B cell (primary cell): ENCODE data around the gene SRC. TPM values are rescaled to one million over a fixed set of nuclear protein-coding genes. Genes with fewer than 3 reads are reported as not detected.

Experiments used
- ATAC-seq: fragments of 200-7000 bp; cut with Tn5 transposase; one replicate; pipeline ENCODE4 v1.10.0; 2021; ENCODE audit warnings: low read depth, mild to moderate bottlenecking, moderate number of reproducible peaks, moderate library complexity
- CTCF ChIA-PET: fragments of 350-600 bp; sonication (Branson Sonifier 250); formaldehyde crosslinking; loops from one replicate; lab custom pipeline; 2021; ENCODE audit warnings: antibody characterized with exemption, inconsistent platforms; lab: Charles Lee
- POLR2A ChIA-PET: fragments of 350-600 bp; sonication (Branson Sonifier 250); formaldehyde crosslinking; loops from one replicate; lab custom pipeline; 2021; ENCODE audit warnings: antibody characterized with exemption; lab: Charles Lee
- DNase-seq: peaks from one replicate; pipeline ENCODE4 v3.0.0; 2013
- H2AFZ ChIP-seq: 2 replicates; pipeline ENCODE4 v1.6.1; 2012; ENCODE audit warnings: mild to moderate bottlenecking, low read depth, low read length; ENCODE audit not compliant: insufficient read depth, poor library complexity, severe bottlenecking
- H3K27ac ChIP-seq, 2 donors: 1 replicate in 1 of 2; 2 replicates in 1 of 2; pipeline ENCODE4 v1.5.1; 2012 to 2013; ENCODE audit warnings: low read length in 2 of 2, mild to moderate bottlenecking in 2 of 2, moderate library complexity in 1 of 2
- H3K27me3 ChIP-seq, 4 experiments: fragments of 200-600 bp in 1 of 4; sonication (generic) in 1 of 4; replicated peaks in 1 of 4; 1 replicate in 2 of 4; 2 replicates in 2 of 4; pipeline versions ENCODE4 v1.6.1 to v1.7.0; 2013 to 2016; ENCODE audit warnings: low read length in 3 of 4, mild to moderate bottlenecking in 2 of 4, mixed read lengths in 1 of 4, moderate library complexity in 1 of 4; ENCODE audit not compliant: insufficient read depth in 4 of 4, control insufficient read depth in 3 of 4; ENCODE audit errors: control extremely low read depth in 1 of 4
- H3K36me3 ChIP-seq, 2 experiments: replicated peaks in 1 of 2; 1 replicate in 1 of 2; 2 replicates in 1 of 2; pipeline versions ENCODE4 v1.6.1 to v1.7.1; 2013; ENCODE audit warnings: low read length in 1 of 2; ENCODE audit not compliant: insufficient read depth in 2 of 2, control insufficient read depth in 1 of 2; ENCODE audit errors: control extremely low read depth in 1 of 2, extremely low read depth in 1 of 2
- H3K4me1 ChIP-seq, 2 donors: fragments of 200-600 bp in 1 of 2; sonication (generic) in 1 of 2; 1 replicate in 1 of 2; 2 replicates in 1 of 2; pipeline versions ENCODE4 v1.5.1 to v1.6.1; 2013 to 2017; ENCODE audit warnings: low read length in 2 of 2; ENCODE audit not compliant: control insufficient read depth in 2 of 2, insufficient read depth in 2 of 2
- H3K4me2 ChIP-seq: replicated peaks from 2 replicates; pipeline ENCODE3; 2012; ENCODE audit warnings: mild to moderate bottlenecking, low read depth, low read length; ENCODE audit not compliant: poor library complexity, severe bottlenecking
- H3K4me3 ChIP-seq, 5 experiments: fragments of 200-600 bp in 1 of 5; sonication (generic) in 1 of 5; 1 replicate in 3 of 5; 2 replicates in 2 of 5; pipeline versions ENCODE4 v1.5.1 to v1.7.0; 2011 to 2016; ENCODE audit warnings: low read length in 4 of 5, mild to moderate bottlenecking in 4 of 5, low read depth in 2 of 5, control low read depth in 1 of 5, moderate library complexity in 1 of 5; ENCODE audit not compliant: insufficient read depth in 1 of 5; ENCODE audit errors: control extremely low read depth in 1 of 5, extremely low read depth in 1 of 5
- H3K79me2 ChIP-seq: fragments of 200-600 bp; sonication (generic); one replicate; pipeline ENCODE4 v1.6.0; 2016; ENCODE audit warnings: low read length; ENCODE audit not compliant: control insufficient read depth, insufficient read depth
- H3K9ac ChIP-seq: fragments of 200-600 bp; sonication (generic); 2 replicates; pipeline ENCODE4 v1.6.1; 2017; ENCODE audit warnings: mild to moderate bottlenecking, low read length, moderate library complexity
- H3K9me3 ChIP-seq, 3 donors: one replicate each; pipeline versions ENCODE4 v1.6.1 to v1.7.1; 2013; ENCODE audit warnings: low read length in 2 of 3; ENCODE audit not compliant: control insufficient read depth in 2 of 3, insufficient read depth in 1 of 3; ENCODE audit errors: control extremely low read depth in 1 of 3
- H4K20me1 ChIP-seq: 2 replicates; pipeline ENCODE4 v1.6.0; 2012; ENCODE audit warnings: mild to moderate bottlenecking, low read length; ENCODE audit not compliant: insufficient read depth, control insufficient read depth, poor library complexity, severe bottlenecking
- H3K27ac Mint-ChIP-seq: one replicate; pipeline ENCODE4 v1.8.0; 2021; ENCODE audit warnings: mixed read lengths
- H3K27me3 Mint-ChIP-seq: one replicate; pipeline ENCODE4 v1.8.0; 2021; ENCODE audit warnings: mixed read lengths
- H3K4me1 Mint-ChIP-seq: one replicate; pipeline ENCODE4 v1.8.0; 2021; ENCODE audit warnings: mixed read lengths
- H3K4me3 Mint-ChIP-seq: one replicate; pipeline ENCODE4 v1.8.0; 2021; ENCODE audit warnings: mixed read lengths
- H3K9me3 Mint-ChIP-seq: one replicate; pipeline ENCODE4 v1.8.0; 2022; ENCODE audit warnings: mixed read lengths; ENCODE audit not compliant: insufficient read depth
- EZH2 ChIP-seq: IDR thresholded peaks from 2 replicates; pipeline ENCODE4 v1.6.1; 2012; ENCODE audit warnings: borderline replicate concordance, low read depth, mild to moderate bottlenecking, moderate library complexity, low read length; ENCODE audit not compliant: insufficient read depth, poor library complexity, severe bottlenecking
- WGBS: methylation state at CpG from one replicate; pipeline ENCODE4 v1.1.5; 2013; ENCODE audit warnings: missing lambda C conversion rate; ENCODE audit not compliant: insufficient coverage; 5-methylcytosine and 5-hydroxymethylcytosine counted together
- intact Hi-C: fragments of 100-400 bp; cut with micrococcal nuclease; formaldehyde crosslinking; loops from one replicate; pipeline ENCODE4 v1.10.0; 2022
- polyA plus RNA-seq: library from polyadenylated mRNA; depleted of rRNA; stranded (reverse); fragments of >200 nt; gene quantifications from 2 replicates; pipeline ENCODE4 v1.2.3, GENCODE V29; 2012
- total RNA-seq, 2 donors: library from RNA; stranded (reverse); fragments of 120-200 nt in 1 of 2; gene quantifications; 1 replicate in 1 of 2; 2 replicates in 1 of 2; pipeline versions ENCODE4 v1.2.3 to v1.2.4, GENCODE V29; 2013 to 2022
- TF ChIP-seq, protein P1 (sequence below): fragments of 200-600 bp; IDR thresholded peaks from one replicate; pipeline ENCODE4 v1.8.0; 2022; ENCODE audit warnings: antibody characterized with exemption, mild to moderate bottlenecking

SRC gene
- total and polyA plus RNA-seq, 2 donors (not counting 1 experiment from before 2014, with no cell fraction given), result 6.5 to 16.8 TPM

DNA sequence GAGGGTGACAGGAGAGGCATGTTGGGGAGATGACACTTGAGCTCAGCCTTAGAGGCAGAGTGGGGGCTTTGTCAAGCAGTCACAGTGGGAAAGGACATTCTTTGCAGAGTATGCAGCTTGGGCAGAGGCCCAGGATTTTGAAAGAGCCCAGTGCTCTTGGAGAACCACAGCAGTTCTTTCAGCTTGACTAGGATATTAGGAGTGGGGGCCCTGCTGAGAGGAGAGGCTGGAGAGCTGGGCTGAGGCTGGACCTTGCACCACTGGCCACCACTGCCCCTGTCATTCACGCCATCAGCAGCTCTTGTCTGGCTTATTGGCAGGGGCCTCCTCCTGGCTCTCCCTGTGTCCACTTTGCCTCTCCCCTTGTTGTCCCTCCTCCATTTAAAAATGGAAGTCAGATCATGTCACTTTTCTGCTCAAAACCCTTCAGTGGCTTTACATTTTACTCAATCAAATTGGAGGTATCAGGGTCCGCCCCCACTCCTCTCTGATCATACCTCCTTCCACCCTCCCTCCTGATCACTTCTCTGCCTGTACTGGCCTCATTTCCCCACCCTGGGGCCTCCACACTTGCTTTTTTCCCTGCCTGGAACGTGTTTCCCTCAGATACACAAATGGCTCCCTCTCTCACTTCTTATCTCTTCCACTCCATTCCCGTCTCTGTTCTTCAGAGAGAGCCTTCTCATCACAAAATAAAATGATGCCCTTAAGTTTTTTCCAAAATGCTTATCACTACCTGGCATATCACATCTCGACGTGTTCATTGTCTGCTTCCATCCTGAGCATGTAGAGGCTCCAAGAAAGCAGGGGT is 46.0 kb upstream of the SRC start:
- Histone ChIP-seq H3K79me2 (peaks cover 88% of the 10 kb centered on the region), H3K4me2 (no peak overlapping the region), H4K20me1 (peaks cover 34% of the 10 kb centered on the region), H3K9me3 (no peaks in the 10 kb centered on the region), H3K4me3 (no peak overlapping the region), H3K27me3 (no peaks in the 10 kb centered on the region), H2AFZ (no peak overlapping the region), H3K27ac (no peak overlapping the region), H3K36me3 (peaks cover 0 to 57% of the 10 kb centered on the region in 2 experiments), H3K4me1 (peaks cover 7 to 11% of the 10 kb centered on the region in 2 donors), H3K9ac (no peak overlapping the region)
- intact Hi-C loops, result loop anchor here (10.0 kb wide), 1 partner anchor 735 kb away; the partner anchor contains the start of genes RPRD1B and TTI1
- POLR2A ChIA-PET, result no interaction called here
- Mint-ChIP-seq H3K4me1 (peaks cover 25% of the 10 kb centered on the region), H3K27ac (no peak overlapping the region), H3K27me3 (no peaks in the 10 kb centered on the region), H3K9me3 (no peaks in the 10 kb centered on the region), H3K4me3 (no peak overlapping the region)
- CTCF ChIA-PET, result interaction anchor here (0.8 kb wide), 1 partner anchor 23 kb away, joined by 5 read pairs; no protein-coding TSS in a partner anchor
- ATAC-seq (no peak), DNase-seq (no peak)
- TF ChIP-seq EZH2, result no peak
- TF ChIP-seq, protein P1, sequence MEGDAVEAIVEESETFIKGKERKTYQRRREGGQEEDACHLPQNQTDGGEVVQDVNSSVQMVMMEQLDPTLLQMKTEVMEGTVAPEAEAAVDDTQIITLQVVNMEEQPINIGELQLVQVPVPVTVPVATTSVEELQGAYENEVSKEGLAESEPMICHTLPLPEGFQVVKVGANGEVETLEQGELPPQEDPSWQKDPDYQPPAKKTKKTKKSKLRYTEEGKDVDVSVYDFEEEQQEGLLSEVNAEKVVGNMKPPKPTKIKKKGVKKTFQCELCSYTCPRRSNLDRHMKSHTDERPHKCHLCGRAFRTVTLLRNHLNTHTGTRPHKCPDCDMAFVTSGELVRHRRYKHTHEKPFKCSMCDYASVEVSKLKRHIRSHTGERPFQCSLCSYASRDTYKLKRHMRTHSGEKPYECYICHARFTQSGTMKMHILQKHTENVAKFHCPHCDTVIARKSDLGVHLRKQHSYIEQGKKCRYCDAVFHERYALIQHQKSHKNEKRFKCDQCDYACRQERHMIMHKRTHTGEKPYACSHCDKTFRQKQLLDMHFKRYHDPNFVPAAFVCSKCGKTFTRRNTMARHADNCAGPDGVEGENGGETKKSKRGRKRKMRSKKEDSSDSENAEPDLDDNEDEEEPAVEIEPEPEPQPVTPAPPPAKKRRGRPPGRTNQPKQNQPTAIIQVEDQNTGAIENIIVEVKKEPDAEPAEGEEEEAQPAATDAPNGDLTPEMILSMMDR, result no peak
- WGBS, result 97% methylated on average over 4 of the region's 6 CpGs

DNA sequence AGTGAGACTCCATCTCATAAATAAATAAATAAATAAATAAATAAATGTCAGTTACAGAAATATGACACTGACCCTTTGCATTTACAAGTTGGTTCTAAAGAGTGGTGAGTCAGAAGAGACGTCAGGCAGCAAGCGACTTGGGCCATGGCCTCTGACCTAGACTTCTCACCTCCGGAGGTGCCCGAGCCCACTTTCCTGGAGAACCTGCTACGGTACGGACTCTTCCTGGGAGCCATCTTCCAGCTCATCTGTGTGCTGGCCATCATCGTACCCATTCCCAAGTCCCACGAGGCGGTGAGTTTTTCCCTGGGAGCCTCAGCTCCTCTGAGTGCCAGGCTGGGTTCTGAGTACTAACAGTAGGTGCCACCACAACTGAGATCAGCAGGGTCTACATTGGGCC is 44.8 kb upstream of the SRC start:
- H3K9ac ChIP-seq, result no peak overlapping the region
- no peaks in the 10 kb centered on the region for H3K9me3 Mint-ChIP-seq
- H3K79me2 ChIP-seq, result peaks cover 86% of the 10 kb centered on the region
- H3K9me3 ChIP-seq, result no peaks in the 10 kb centered on the region
- 100% methylated on average over 9 of the region's 9 CpGs for WGBS
- peaks cover 31% of the 10 kb centered on the region for H4K20me1 ChIP-seq
- no peaks in the 10 kb centered on the region for H3K27me3 ChIP-seq
- intact Hi-C loops, result no loop called here
- peaks cover 0 to 56% of the 10 kb centered on the region in 2 experiments for H3K36me3 ChIP-seq
- no peaks in the 10 kb centered on the region for H3K27me3 Mint-ChIP-seq
- no peak overlapping the region for H3K4me3 Mint-ChIP-seq
- no peak overlapping the region for H3K27ac ChIP-seq
- no peak overlapping the region for H3K4me2 ChIP-seq
- no peak overlapping the region for H2AFZ ChIP-seq
- peaks cover 19% of the 10 kb centered on the region for H3K4me1 Mint-ChIP-seq
- ChIA-PET POLR2A (no interaction called here), CTCF (interaction anchor here (0.5 to 1.3 kb wide), 2 partner anchors 11 to 900 kb away, joined by 3 read pairs; no protein-coding TSS in a partner anchor)
- H3K4me3 ChIP-seq, result no peak overlapping the region
- no peak for TF ChIP-seq EZH2
- TF ChIP-seq, protein P1, result no peak
- ATAC-seq (no peak), DNase-seq (no peak)
- H3K4me1 ChIP-seq, result peaks cover 0 to 7% of the 10 kb centered on the region in 2 donors
- H3K27ac Mint-ChIP-seq, result no peak overlapping the region
